IMR-90 (cell line): ENCODE data around the gene GPR15LG. TPM values are rescaled to one million over a fixed set of nuclear protein-coding genes. Genes with fewer than 3 reads are reported as not detected.

Source experiments
- ATAC-seq: fragments of 200-7000 bp; cut with Tn5 transposase; 2 replicates; pipeline ENCODE4 v1.9.1; 2020; ENCODE audit warnings: low read depth, mild to moderate bottlenecking, moderate library complexity
- BruUV-seq: library from RNA; stranded (reverse); fragments of 400-500 nt; replicated peaks from 2 replicates; lab custom pipeline; 2021; lab: Mats Ljungman, UMichigan
- CTCF ChIA-PET: fragments of 300-600 bp; formaldehyde crosslinking; extraction: SDS; loops from one replicate; lab custom pipeline; 2021; ENCODE audit warnings: antibody characterized with exemption; lab: Yijun Ruan, JAX
- POLR2A ChIA-PET: fragments of 300-600 bp; sonication (Branson Sonifier 250); formaldehyde crosslinking; loops from one replicate; lab custom pipeline; 2022; ENCODE audit warnings: antibody characterized with exemption; ENCODE audit not compliant: unreplicated experiment; lab: Charles Lee
- DNase-seq: peaks from one replicate; pipeline ENCODE4 v3.0.0; 2013
- H2AFZ ChIP-seq: replicated peaks from 2 replicates; pipeline ENCODE3; 2013; ENCODE audit warnings: low read length, mild to moderate bottlenecking; ENCODE audit not compliant: poor library complexity
- H2AK5ac ChIP-seq: 2 replicates; pipeline ENCODE4 v1.6.1; 2013; ENCODE audit warnings: low read depth, low read length, inconsistent platforms
- H2AK9ac ChIP-seq: replicated peaks from 2 replicates; pipeline ENCODE3; 2013; ENCODE audit warnings: mild to moderate bottlenecking, low read depth, low read length, moderate library complexity; ENCODE audit not compliant: poor library complexity
- H2BK120ac ChIP-seq: 2 replicates; pipeline ENCODE4 v1.6.1; 2013; ENCODE audit warnings: low read depth, low read length, inconsistent platforms
- H2BK15ac ChIP-seq: 3 replicates; pipeline ENCODE4 v1.6.1; 2013; ENCODE audit warnings: low read depth, low read length, inconsistent platforms
- H2BK20ac ChIP-seq: 2 replicates; pipeline ENCODE4 v1.6.1; 2013; ENCODE audit warnings: low read depth, mild to moderate bottlenecking, inconsistent platforms, low read length, moderate library complexity
- H2BK5ac ChIP-seq: 2 replicates; pipeline ENCODE4 v1.6.1; 2013; ENCODE audit warnings: mild to moderate bottlenecking, low read depth, low read length, inconsistent platforms; ENCODE audit not compliant: poor library complexity, severe bottlenecking
- H3K14ac ChIP-seq: replicated peaks from 2 replicates; pipeline ENCODE4 v1.6.1; 2013; ENCODE audit warnings: low read depth, low read length, inconsistent platforms
- H3K18ac ChIP-seq: 2 replicates; pipeline ENCODE4 v1.6.1; 2013; ENCODE audit warnings: low read depth, low read length, control low read depth
- H3K23ac ChIP-seq: 2 replicates; pipeline ENCODE4 v1.6.1; 2013; ENCODE audit warnings: low read depth, low read length, inconsistent platforms
- H3K27ac ChIP-seq: 2 replicates; pipeline ENCODE4 v1.5.1; 2013; ENCODE audit warnings: mild to moderate bottlenecking, control low read depth, low read length; ENCODE audit not compliant: insufficient read depth
- H3K27me3 ChIP-seq: 2 replicates; pipeline ENCODE4 v1.6.1; 2013; ENCODE audit warnings: low read length; ENCODE audit not compliant: control insufficient read depth, insufficient read depth
- H3K36me3 ChIP-seq: 2 replicates; pipeline ENCODE4 v1.6.1; 2013; ENCODE audit warnings: low read length, mixed read lengths; ENCODE audit not compliant: control insufficient read depth, insufficient read depth
- H3K4ac ChIP-seq: 2 replicates; pipeline ENCODE4 v1.6.1; 2013; ENCODE audit warnings: low read depth, low read length, inconsistent platforms
- H3K4me1 ChIP-seq: 2 replicates; pipeline ENCODE4 v1.6.1; 2013; ENCODE audit warnings: low read length, mixed read lengths; ENCODE audit not compliant: control insufficient read depth, insufficient read depth
- H3K4me2 ChIP-seq: 2 replicates; pipeline ENCODE4 v1.6.1; 2013; ENCODE audit warnings: low read depth, mild to moderate bottlenecking, control low read depth, low read length, moderate library complexity
- H3K4me3 ChIP-seq: 2 replicates; pipeline ENCODE4 v1.5.1; 2013; ENCODE audit warnings: low read depth, mild to moderate bottlenecking, control low read depth, low read length, moderate library complexity; ENCODE audit not compliant: insufficient read depth
- H3K56ac ChIP-seq: 2 replicates; pipeline ENCODE4 v1.6.1; 2013; ENCODE audit warnings: low read length, inconsistent platforms; ENCODE audit not compliant: insufficient read depth; ENCODE audit errors: extremely low read depth
- H3K79me1 ChIP-seq, 2 experiments: 2 replicates each; pipeline ENCODE4 v1.6.1; 2013; ENCODE audit warnings: low read length in 2 of 2, inconsistent platforms in 1 of 2, low read depth in 1 of 2
- H3K9ac ChIP-seq: 2 replicates; pipeline ENCODE4 v1.6.1; 2013; ENCODE audit warnings: low read depth, low read length, control low read depth
- H3K9me1 ChIP-seq: 2 replicates; pipeline ENCODE4 v1.6.1; 2013; ENCODE audit warnings: low read length, inconsistent platforms; ENCODE audit not compliant: insufficient read depth
- H3K9me3 ChIP-seq: 2 replicates; pipeline ENCODE4 v1.6.1; 2013; ENCODE audit warnings: low read length; ENCODE audit not compliant: control insufficient read depth, insufficient read depth
- H4K20me1 ChIP-seq: 2 replicates; pipeline ENCODE4 v1.6.1; 2013; ENCODE audit warnings: low read length, inconsistent platforms; ENCODE audit not compliant: insufficient read depth
- H4K5ac ChIP-seq: 2 replicates; pipeline ENCODE4 v1.6.1; 2013; ENCODE audit warnings: mild to moderate bottlenecking, low read depth, low read length, control low read depth
- H4K8ac ChIP-seq, 2 experiments: 2 replicates each; pipeline ENCODE4 v1.6.1; 2013; ENCODE audit warnings: low read depth in 2 of 2, low read length in 2 of 2, control low read depth in 1 of 2, inconsistent platforms in 1 of 2
- H4K91ac ChIP-seq: 2 replicates; pipeline ENCODE4 v1.6.1; 2013; ENCODE audit warnings: low read depth, low read length, inconsistent platforms; ENCODE audit not compliant: insufficient read depth
- BHLHE40 ChIP-seq: fragments of 150-350 bp; IDR thresholded peaks from 2 replicates; pipeline ENCODE4 v1.6.1; 2016; ENCODE audit warnings: mild to moderate bottlenecking, low read depth, low read length
- CEBPB ChIP-seq: IDR thresholded peaks from 2 replicates; pipeline ENCODE4 v1.6.1; 2012; ENCODE audit warnings: low read depth, low read length, improper control_type of control experiment
- MAZ ChIP-seq: IDR thresholded peaks from 2 replicates; pipeline ENCODE4 v1.6.1; 2012; ENCODE audit warnings: low read depth, mild to moderate bottlenecking, low read length, improper control_type of control experiment, moderate library complexity, borderline replicate concordance
- RCOR1 ChIP-seq: IDR thresholded peaks from 2 replicates; pipeline ENCODE4 v1.6.1; 2012; ENCODE audit warnings: mild to moderate bottlenecking, low read length, improper control_type of control experiment; ENCODE audit not compliant: insufficient replicate concordance
- RFX5 ChIP-seq: IDR thresholded peaks from 2 replicates; pipeline ENCODE4 v1.8.0; 2012; ENCODE audit warnings: low read depth, mild to moderate bottlenecking, low read length, moderate library complexity
- WGBS, 2 experiments: methylation state at CpG; one replicate each; pipeline versions ENCODE4 v1.1.5 to v1.1.7; 2013; ENCODE audit warnings: missing lambda C conversion rate in 2 of 2; ENCODE audit not compliant: insufficient read length in 1 of 2; ENCODE audit errors: extremely low coverage in 2 of 2; 5-methylcytosine and 5-hydroxymethylcytosine counted together
- dilution Hi-C: fragments of 300-500 bp; cut with HindIII; formaldehyde crosslinking; loops from one replicate; pipeline ENCODE4 v1.14.3; 2018; ENCODE audit warnings: low sequenced_read_pairs; ENCODE audit not compliant: unreplicated experiment
- in situ Hi-C: fragments of 300-500 bp; cut with MboI; formaldehyde crosslinking; loops from 3 replicates; pipeline ENCODE4 v1.14.3; 2019; ENCODE audit warnings: low sequenced_read_pairs, inconsistent platforms, mixed read lengths
- intact Hi-C: fragments of 100-400 bp; cut with micrococcal nuclease; formaldehyde crosslinking; loops from 2 replicates; pipeline ENCODE4 v1.10.0; 2022
- polyA plus RNA-seq, 3 experiments: library from polyadenylated mRNA; depleted of rRNA; stranded (reverse); fragments of >200 nt; gene quantifications; 2 replicates each; pipeline ENCODE4 v1.2.3, GENCODE V29; 2012; ENCODE audit warnings: low replicate concordance in 1 of 3
- total RNA-seq: library from RNA; depleted of rRNA; stranded (reverse); fragments of >200 nt; gene quantifications from 2 replicates; pipeline ENCODE4 v1.2.3, GENCODE V29; 2012
- TF ChIP-seq, protein P1 (sequence below): conservative IDR thresholded peaks from 2 replicates; pipeline ENCODE4 v1.5.1; 2012; ENCODE audit warnings: mild to moderate bottlenecking, low read depth, low read length, improper control_type of control experiment

GPR15LG gene
- total and polyA plus RNA-seq, 2 of the 4 experiments (the other 2 are of a cell fraction): not detected

DNA sequence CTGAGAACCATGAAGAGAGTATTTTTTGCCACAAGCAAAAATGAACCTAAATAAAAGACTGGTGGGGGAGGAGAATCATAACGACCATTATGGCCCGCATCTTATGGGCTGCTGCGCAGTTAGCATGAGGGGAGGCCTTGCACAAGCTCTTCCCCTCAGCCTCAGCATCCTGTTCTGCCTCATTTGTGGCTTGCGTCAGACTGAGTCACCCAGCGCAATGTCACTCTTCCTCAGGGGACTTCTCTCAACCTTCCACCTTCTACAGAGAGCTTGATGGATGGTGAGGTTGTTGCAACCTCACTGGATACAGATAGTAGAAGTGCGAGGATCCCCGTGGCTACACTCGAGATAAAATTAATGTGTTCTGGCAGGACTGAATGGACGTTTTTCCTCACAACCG is 16.8 kb upstream of the GPR15LG start:
- no peak overlapping the region for H4K5ac ChIP-seq
- DNase-seq: peak; percentile 10
- H2BK20ac ChIP-seq: no peak overlapping the region
- no peak overlapping the region for H2BK15ac ChIP-seq
- no peak overlapping the region for H3K4me2 ChIP-seq
- H2AFZ ChIP-seq: no peak overlapping the region
- no peak overlapping the region for H4K91ac ChIP-seq
- no peak overlapping the region for H2AK5ac ChIP-seq
- no peak overlapping the region for H3K4ac ChIP-seq
- no peak overlapping the region for H3K23ac ChIP-seq
- H3K27ac ChIP-seq: no peak overlapping the region
- H3K9ac ChIP-seq: no peak overlapping the region
- TF ChIP-seq, protein P1, sequence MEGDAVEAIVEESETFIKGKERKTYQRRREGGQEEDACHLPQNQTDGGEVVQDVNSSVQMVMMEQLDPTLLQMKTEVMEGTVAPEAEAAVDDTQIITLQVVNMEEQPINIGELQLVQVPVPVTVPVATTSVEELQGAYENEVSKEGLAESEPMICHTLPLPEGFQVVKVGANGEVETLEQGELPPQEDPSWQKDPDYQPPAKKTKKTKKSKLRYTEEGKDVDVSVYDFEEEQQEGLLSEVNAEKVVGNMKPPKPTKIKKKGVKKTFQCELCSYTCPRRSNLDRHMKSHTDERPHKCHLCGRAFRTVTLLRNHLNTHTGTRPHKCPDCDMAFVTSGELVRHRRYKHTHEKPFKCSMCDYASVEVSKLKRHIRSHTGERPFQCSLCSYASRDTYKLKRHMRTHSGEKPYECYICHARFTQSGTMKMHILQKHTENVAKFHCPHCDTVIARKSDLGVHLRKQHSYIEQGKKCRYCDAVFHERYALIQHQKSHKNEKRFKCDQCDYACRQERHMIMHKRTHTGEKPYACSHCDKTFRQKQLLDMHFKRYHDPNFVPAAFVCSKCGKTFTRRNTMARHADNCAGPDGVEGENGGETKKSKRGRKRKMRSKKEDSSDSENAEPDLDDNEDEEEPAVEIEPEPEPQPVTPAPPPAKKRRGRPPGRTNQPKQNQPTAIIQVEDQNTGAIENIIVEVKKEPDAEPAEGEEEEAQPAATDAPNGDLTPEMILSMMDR: no peak
- TF ChIP-seq RCOR1: no peak
- TF ChIP-seq RFX5: no peak
- no peak for TF ChIP-seq MAZ
- peak; percentile 44; the same call in 1 of the 2 replicates for TF ChIP-seq CEBPB
- no peak for TF ChIP-seq BHLHE40
- in situ Hi-C loops (no loop called here), dilution Hi-C loops (no loop called here), intact Hi-C loops (no loop called here)
- ATAC-seq: peak; percentile 24; the same call in 1 of the 2 replicates
- no peak overlapping the region for H3K56ac ChIP-seq
- H3K18ac ChIP-seq: no peak overlapping the region
- H2BK120ac ChIP-seq: no peak overlapping the region
- no peaks in the 10 kb centered on the region for H3K4me1 ChIP-seq
- H3K9me1 ChIP-seq: no peaks in the 10 kb centered on the region
- no peak overlapping the region for H3K4me3 ChIP-seq
- H4K8ac ChIP-seq: no peak overlapping the region
- no peaks in the 10 kb centered on the region for H3K9me3 ChIP-seq
- H3K27me3 ChIP-seq: peaks cover 5% of the 10 kb centered on the region; the same call in 1 of the 2 replicates
- POLR2A ChIA-PET: no interaction called here
- CTCF ChIA-PET: no interaction called here
- no TSS peak for BruUV-seq
- H3K36me3 ChIP-seq: peaks cover 3% of the 10 kb centered on the region
- 20% methylated on average over 1 of the region's 10 CpGs; no CpG with 5 or more reads in 1 of the 2 experiments for WGBS, 2 experiments
- no peaks in the 10 kb centered on the region for H4K20me1 ChIP-seq
- no peak overlapping the region for H3K14ac ChIP-seq
- no peaks in the 10 kb centered on the region; a peak in 1 of 4 replicates for H3K79me1 ChIP-seq
- no peak overlapping the region for H2AK9ac ChIP-seq
- no peak overlapping the region for H2BK5ac ChIP-seq
